ENCODE data around the gene STAT3. TPM values are rescaled to one million over a fixed set of nuclear protein-coding genes. Genes with fewer than 3 reads are reported as not detected.

The STAT3 gene
- total and polyA plus RNA-seq, 2 donors from 2014 or later: 55.6 to 327 TPM

- peaks cover 0 to 23% (median 16%) of the 10 kb centered on the region in 3 donors for H3K4me1 ChIP-seq (ENCODE audit: control insufficient read depth in 2 of 3, insufficient read depth in 2 of 3, low read depth in 1 of 3, low read length in 3 of 3)
Measured at GRCh38 chr17:42381898-42382297, 6.3 kb downstream of the STAT3 start.

GRCh38 chr17:42380935-42381334 lies 7.3 kb downstream of the STAT3 start:
- H3K9ac ChIP-seq (ENCODE audit: low read length in 3 of 3): no peak overlapping the region
- TF ChIP-seq CTCF (IDR thresholded peaks at IDR 0.05; ENCODE audit: borderline replicate concordance, extremely low read depth, insufficient read depth): no peak
- H3K27me3 ChIP-seq (ENCODE audit: control insufficient read depth, insufficient read depth, low read length): no peaks in the 10 kb centered on the region
- peaks cover 0 to 23% (median 12%) of the 10 kb centered on the region in 3 donors for H3K4me1 ChIP-seq (ENCODE audit: control insufficient read depth in 2 of 3, insufficient read depth in 2 of 3, low read depth in 1 of 3, low read length in 3 of 3)
- H3K4me3 ChIP-seq (ENCODE audit: low read length in 3 of 3): no peak overlapping the region
- FAIRE-seq (no peak), DNase-seq (no peak)
- no peaks in the 10 kb centered on the region for H3K36me3 ChIP-seq (ENCODE audit: control insufficient read depth in 2 of 3, insufficient read depth in 3 of 3, low read length in 3 of 3)
- H3K9me3 ChIP-seq (ENCODE audit: control insufficient read depth in 2 of 3, insufficient read depth in 1 of 3, low read length in 3 of 3): no peaks in the 10 kb centered on the region
- intact Hi-C loops (cut with DNase I): no loop called here
- H3K27ac ChIP-seq (ENCODE audit: low read depth in 2 of 2, low read length in 2 of 2): no peak overlapping the region

More at GRCh38 chr17:42381898-42382297, 6.3 kb downstream of the STAT3 start:
- FAIRE-seq: no peak
- Histone ChIP-seq H3K9me3 (ENCODE audit: control insufficient read depth in 2 of 3, insufficient read depth in 1 of 3, low read length in 3 of 3) (no peaks in the 10 kb centered on the region), H3K4me3 (ENCODE audit: low read length in 3 of 3) (no peak overlapping the region), H3K27ac (ENCODE audit: low read depth in 2 of 2, low read length in 2 of 2) (no peak overlapping the region), H3K27me3 (ENCODE audit: control insufficient read depth, insufficient read depth, low read length) (no peaks in the 10 kb centered on the region), H3K36me3 (ENCODE audit: control insufficient read depth in 2 of 3, insufficient read depth in 3 of 3, low read length in 3 of 3) (no peaks in the 10 kb centered on the region), H3K9ac (ENCODE audit: low read length in 3 of 3) (no peak overlapping the region)
- intact Hi-C loops (cut with DNase I): no loop called here
- DNase-seq: no peak
- TF ChIP-seq CTCF (IDR thresholded peaks at IDR 0.05; ENCODE audit: borderline replicate concordance, extremely low read depth, insufficient read depth): no peak

GRCh38 chr17:42378959-42379594 lies 9.2 kb downstream of the STAT3 start:
- TF ChIP-seq CTCF (IDR thresholded peaks at IDR 0.05; ENCODE audit: borderline replicate concordance, extremely low read depth, insufficient read depth): no peak
- FAIRE-seq (no peak), DNase-seq (peak in 3 of 5 donors; percentile 33 to 75 (median 73))
- Histone ChIP-seq H3K4me1 (ENCODE audit: control insufficient read depth in 2 of 3, insufficient read depth in 2 of 3, low read depth in 1 of 3, low read length in 3 of 3) (peaks cover 0 to 23% (median 12%) of the 10 kb centered on the region in 3 donors), H3K36me3 (ENCODE audit: control insufficient read depth in 2 of 3, insufficient read depth in 3 of 3, low read length in 3 of 3) (no peaks in the 10 kb centered on the region), H3K27ac (ENCODE audit: low read depth in 2 of 2, low read length in 2 of 2) (peak overlapping the region; percentile 68 to 85), H3K9me3 (ENCODE audit: control insufficient read depth in 2 of 3, insufficient read depth in 1 of 3, low read length in 3 of 3) (no peaks in the 10 kb centered on the region), H3K4me3 (ENCODE audit: low read length in 3 of 3) (peak overlapping the region; percentile 26 to 64 (median 46)), H3K9ac (ENCODE audit: low read length in 3 of 3) (peak overlapping the region; percentile 11 to 65 (median 53)), H3K27me3 (ENCODE audit: control insufficient read depth, insufficient read depth, low read length) (no peaks in the 10 kb centered on the region)
- intact Hi-C loops (cut with DNase I): no loop called here

Measured in kidney (tissue), 14 donors.